Measurements from ENCODE around the gene PI16. TPM values are rescaled to one million over a fixed set of nuclear protein-coding genes. Genes with fewer than 3 reads are reported as not detected.
"Not testable (repeated sequence)": the region's sequence is repeated elsewhere in the genome, so short reads cannot be mapped to it uniquely, and the experiment has no call there.

The PI16 gene
- total and polyA plus RNA-seq, 3 experiments from 2014 or later, result 0.20 to 13.6 (median 0.37) TPM

DNA sequence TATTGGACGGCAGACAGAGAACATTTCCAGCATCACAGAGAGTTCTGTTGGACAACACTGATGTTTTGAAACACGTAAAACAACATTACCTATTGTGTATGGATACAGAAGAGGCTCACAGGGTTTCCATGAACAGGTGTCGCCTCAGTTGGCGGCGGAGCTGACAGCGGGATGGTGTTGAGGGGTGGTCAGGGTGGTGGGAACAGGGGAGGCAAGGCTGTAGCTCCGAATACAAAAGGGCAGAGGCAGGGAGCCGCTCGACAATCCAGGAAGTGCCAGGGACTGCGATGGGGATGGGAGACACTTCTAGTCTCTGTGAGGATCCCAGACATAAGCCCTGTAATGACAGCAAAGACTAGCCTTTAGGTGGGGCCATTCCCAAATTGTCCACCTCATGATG lies 14.5 kb upstream of the PI16 start:
- Mint-ChIP-seq H3K9me3 (peaks cover 0 to 1% (median 0%) of the 10 kb centered on the region in 5 donors), H3K36me3 (no peaks in the 10 kb centered on the region), H3K4me1 (peaks cover 0 to 2% (median 0%) of the 10 kb centered on the region in 3 donors), H3K27ac (no peak overlapping the region), H3K4me3 (no peak overlapping the region), H3K27me3 (peaks cover 8 to 19% of the 10 kb centered on the region in 2 donors)
- POLR2A ChIA-PET, result no interaction called here
- H3K4me3 ChIP-seq (ENCODE audit: low read length), result no peak overlapping the region
- no peaks in the 10 kb centered on the region for H3K36me3 ChIP-seq (ENCODE audit: insufficient read depth, low read length)
- no peak for DNase-seq
- H3K27me3 ChIP-seq (ENCODE audit: insufficient read depth, low read length, poor library complexity, severe bottlenecking), result no peaks in the 10 kb centered on the region
- no peaks in the 10 kb centered on the region for H3K9me3 ChIP-seq (ENCODE audit: low read length)
- no peaks in the 10 kb centered on the region for H3K4me1 ChIP-seq (ENCODE audit: insufficient read depth, low read length)
- CTCF ChIA-PET, result no interaction called here
- H3K27ac ChIP-seq (ENCODE audit: low read depth, low read length), result no peak overlapping the region

DNA sequence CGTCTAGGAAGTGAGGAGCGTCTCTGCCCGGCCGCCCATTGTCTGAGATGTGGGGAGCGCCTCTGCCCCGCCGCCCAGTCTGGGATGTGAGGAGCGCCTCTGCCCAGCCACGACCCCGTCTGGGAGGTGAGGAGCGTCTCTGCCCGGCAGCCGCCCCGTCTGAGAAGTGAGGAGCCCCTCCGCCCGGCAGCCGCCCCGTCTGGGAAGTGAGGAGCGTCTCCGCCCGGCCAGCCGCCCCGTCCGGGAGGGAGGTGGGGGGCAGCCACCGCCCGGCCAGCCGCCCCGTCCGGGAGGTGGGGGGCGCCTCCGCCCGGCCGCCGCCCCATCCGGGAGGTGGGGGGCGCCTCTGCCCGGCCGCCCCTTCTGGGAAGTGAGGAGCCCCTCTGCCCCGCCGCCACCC lies 13.0 kb upstream of the PI16 start:
- H3K9me3 ChIP-seq (ENCODE audit: low read length); H3K36me3 Mint-ChIP-seq; H3K4me1 ChIP-seq (ENCODE audit: insufficient read depth, low read length); H3K4me1 Mint-ChIP-seq; H3K4me3 ChIP-seq (ENCODE audit: low read length); H3K27me3 ChIP-seq (ENCODE audit: insufficient read depth, low read length, poor library complexity, severe bottlenecking); H3K36me3 ChIP-seq (ENCODE audit: insufficient read depth, low read length); POLR2A ChIA-PET; H3K9me3 Mint-ChIP-seq; DNase-seq; H3K27ac Mint-ChIP-seq; H3K27ac ChIP-seq (ENCODE audit: low read depth, low read length); H3K4me3 Mint-ChIP-seq; CTCF ChIA-PET: not testable (repeated sequence)
- peaks cover 8 to 19% of the 10 kb centered on the region in 2 donors for H3K27me3 Mint-ChIP-seq

DNA sequence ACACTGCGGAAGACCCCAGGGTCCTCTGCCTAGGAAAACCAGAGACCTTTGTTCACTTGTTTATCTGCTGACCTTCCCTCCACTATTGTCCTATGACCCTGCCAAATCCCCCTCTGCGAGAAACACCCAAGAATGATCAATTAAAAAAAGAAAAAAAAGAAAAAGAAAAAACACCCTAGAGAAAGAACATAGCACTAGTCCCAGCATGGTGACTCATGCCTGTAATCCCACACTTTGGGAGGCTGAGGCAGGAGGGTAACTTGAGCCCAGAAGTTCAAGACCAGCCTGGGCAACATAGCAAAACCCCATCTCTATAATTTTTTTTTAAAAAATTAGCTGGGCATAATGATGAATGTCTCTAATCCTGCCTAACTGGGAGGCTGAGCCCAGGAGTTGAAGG lies 12.2 kb upstream of the PI16 start:
- not testable (repeated sequence) for H3K27me3 ChIP-seq (ENCODE audit: insufficient read depth, low read length, poor library complexity, severe bottlenecking); H3K9me3 Mint-ChIP-seq
- peaks cover 8 to 19% of the 10 kb centered on the region in 2 donors for H3K27me3 Mint-ChIP-seq

DNA sequence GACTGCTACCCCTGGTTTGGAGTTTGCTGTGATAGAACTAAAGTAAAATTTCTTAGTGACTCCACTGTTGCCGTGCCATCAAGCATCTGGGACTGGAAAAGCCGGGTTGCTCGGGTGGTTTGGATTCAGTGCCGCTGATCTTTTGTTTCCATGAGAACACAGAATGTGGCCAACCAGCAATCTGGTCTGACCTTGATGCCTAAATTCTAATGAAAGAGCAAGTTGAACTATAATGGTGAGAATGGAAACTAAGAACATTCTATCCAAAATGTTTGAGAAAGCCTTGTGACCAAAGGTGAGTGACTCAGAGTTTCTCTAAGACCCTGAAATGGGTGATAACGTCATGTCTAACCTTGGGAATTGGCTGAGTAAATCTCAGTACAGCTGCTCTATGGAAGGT lies 9.9 kb upstream of the PI16 start:
- Histone ChIP-seq H3K4me1 (ENCODE audit: insufficient read depth, low read length) (peaks cover 13% of the 10 kb centered on the region), H3K4me3 (ENCODE audit: low read length) (no peak overlapping the region), H3K36me3 (ENCODE audit: insufficient read depth, low read length) (no peaks in the 10 kb centered on the region), H3K27ac (ENCODE audit: low read depth, low read length) (no peak overlapping the region), H3K9me3 (ENCODE audit: low read length) (no peaks in the 10 kb centered on the region), H3K27me3 (ENCODE audit: insufficient read depth, low read length, poor library complexity, severe bottlenecking) (no peaks in the 10 kb centered on the region)
- ChIA-PET CTCF (no interaction called here), POLR2A (no interaction called here)
- peaks cover 0 to 1% (median 0%) of the 10 kb centered on the region in 5 donors for H3K9me3 Mint-ChIP-seq
- H3K27ac Mint-ChIP-seq, result no peak overlapping the region
- peaks cover 15 to 21% (median 16%) of the 10 kb centered on the region in 3 donors for H3K4me1 Mint-ChIP-seq
- H3K27me3 Mint-ChIP-seq, result peaks cover 8 to 9% of the 10 kb centered on the region in 2 donors
- no peaks in the 10 kb centered on the region for H3K36me3 Mint-ChIP-seq
- no peak for DNase-seq
- no peak overlapping the region for H3K4me3 Mint-ChIP-seq

More for the DNA sequence above, 12.2 kb upstream of the PI16 start:
- CTCF ChIA-PET; H3K27ac Mint-ChIP-seq; H3K36me3 ChIP-seq (ENCODE audit: insufficient read depth, low read length); H3K27ac ChIP-seq (ENCODE audit: low read depth, low read length); H3K4me1 ChIP-seq (ENCODE audit: insufficient read depth, low read length); H3K4me1 Mint-ChIP-seq; H3K4me3 ChIP-seq (ENCODE audit: low read length); H3K36me3 Mint-ChIP-seq; POLR2A ChIA-PET; H3K9me3 ChIP-seq (ENCODE audit: low read length); DNase-seq; H3K4me3 Mint-ChIP-seq: not testable (repeated sequence)

- no peak for DNase-seq
- Histone ChIP-seq H3K27me3 (ENCODE audit: insufficient read depth, low read length, poor library complexity, severe bottlenecking) (no peaks in the 10 kb centered on the region), H3K36me3 (ENCODE audit: insufficient read depth, low read length) (no peaks in the 10 kb centered on the region), H3K4me3 (ENCODE audit: low read length) (no peak overlapping the region), H3K4me1 (ENCODE audit: insufficient read depth, low read length) (peaks cover 13% of the 10 kb centered on the region), H3K27ac (ENCODE audit: low read depth, low read length) (no peak overlapping the region), H3K9me3 (ENCODE audit: low read length) (no peaks in the 10 kb centered on the region)
- Mint-ChIP-seq H3K9me3 (peaks cover 0 to 1% (median 0%) of the 10 kb centered on the region in 5 donors), H3K4me1 (peaks cover 15 to 21% (median 18%) of the 10 kb centered on the region in 3 donors), H3K36me3 (no peaks in the 10 kb centered on the region), H3K27ac (no peak overlapping the region), H3K4me3 (no peak overlapping the region), H3K27me3 (peaks cover 3 to 5% of the 10 kb centered on the region in 2 donors)
- ChIA-PET CTCF (no interaction called here), POLR2A (no interaction called here)
Measured at GRCh38 chr6:36945301-36945700, 9.2 kb upstream of the PI16 start.

GRCh38 chr6:36946526-36946925 lies 8.0 kb upstream of the PI16 start:
- no peaks in the 10 kb centered on the region for H3K27me3 ChIP-seq (ENCODE audit: insufficient read depth, low read length, poor library complexity, severe bottlenecking)
- peaks cover 13% of the 10 kb centered on the region for H3K4me1 ChIP-seq (ENCODE audit: insufficient read depth, low read length)
- H3K4me3 Mint-ChIP-seq, result no peak overlapping the region
- ChIA-PET CTCF (interaction anchor here (1.2 to 1.5 kb wide), 2 partner anchors 10 to 61 kb away, joined by 3 to 6 read pairs; no protein-coding TSS in a partner anchor), POLR2A (no interaction called here)
- DNase-seq, result no peak
- H3K4me3 ChIP-seq (ENCODE audit: low read length), result no peak overlapping the region
- H3K9me3 ChIP-seq (ENCODE audit: low read length), result no peaks in the 10 kb centered on the region
- no peaks in the 10 kb centered on the region for H3K36me3 ChIP-seq (ENCODE audit: insufficient read depth, low read length)
- H3K36me3 Mint-ChIP-seq, result no peaks in the 10 kb centered on the region
- peaks cover 3% of the 10 kb centered on the region in 2 donors for H3K27me3 Mint-ChIP-seq
- H3K27ac Mint-ChIP-seq, result peak overlapping the region in 1 of 8 donors; percentile 64
- no peaks in the 10 kb centered on the region for H3K9me3 Mint-ChIP-seq
- H3K27ac ChIP-seq (ENCODE audit: low read depth, low read length), result no peak overlapping the region
- peaks cover 15 to 21% (median 18%) of the 10 kb centered on the region in 3 donors for H3K4me1 Mint-ChIP-seq

DNA sequence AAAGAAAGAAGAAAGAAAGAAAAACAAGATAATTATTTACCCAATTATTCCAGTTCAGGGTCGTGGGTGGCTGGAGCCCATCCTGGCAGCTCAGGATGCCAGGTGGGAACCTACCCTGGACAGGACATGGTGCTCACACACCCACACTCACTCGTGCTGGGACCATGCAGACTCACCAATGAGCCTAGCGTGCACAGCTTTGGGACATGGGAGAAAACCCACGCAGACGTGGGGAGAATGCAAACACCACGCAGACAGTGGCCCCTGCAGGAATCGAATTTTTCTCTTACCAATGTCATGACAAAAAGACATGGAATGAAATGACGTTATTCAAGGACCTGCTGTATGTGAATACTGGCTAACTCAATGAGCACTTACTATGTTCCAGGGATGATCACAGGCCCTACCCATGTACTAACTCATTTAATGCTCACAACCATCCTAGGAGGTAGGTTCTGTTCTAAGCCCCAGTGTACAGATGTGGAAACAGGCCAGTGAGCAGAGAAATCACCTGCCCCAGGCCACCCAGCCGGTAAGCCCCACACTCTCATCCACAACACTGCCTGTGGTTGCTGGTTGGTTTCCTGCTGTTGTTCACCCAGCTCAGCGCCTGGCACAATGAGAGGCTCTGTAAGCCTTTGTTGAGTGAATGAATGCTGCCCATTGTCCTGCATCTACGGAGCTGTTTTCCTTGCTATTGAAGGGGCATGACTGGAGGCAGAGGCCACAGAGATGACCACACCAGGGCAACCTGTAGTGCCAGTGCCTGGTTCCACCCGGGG lies 6.8 kb upstream of the PI16 start:
- Histone ChIP-seq H3K4me3 (ENCODE audit: low read length) (no peak overlapping the region), H3K4me1 (ENCODE audit: insufficient read depth, low read length) (peaks cover 13% of the 10 kb centered on the region), H3K9me3 (ENCODE audit: low read length) (no peaks in the 10 kb centered on the region), H3K27me3 (ENCODE audit: insufficient read depth, low read length, poor library complexity, severe bottlenecking) (no peaks in the 10 kb centered on the region), H3K27ac (ENCODE audit: low read depth, low read length) (no peak overlapping the region), H3K36me3 (ENCODE audit: insufficient read depth, low read length) (no peaks in the 10 kb centered on the region)
- no peaks in the 10 kb centered on the region for H3K9me3 Mint-ChIP-seq
- POLR2A ChIA-PET, result no interaction called here
- peaks cover 3% of the 10 kb centered on the region in 2 donors for H3K27me3 Mint-ChIP-seq
- H3K36me3 Mint-ChIP-seq, result no peaks in the 10 kb centered on the region
- peak overlapping the region in 5 of 7 donors; percentile 31 to 48 (median 43) for H3K4me3 Mint-ChIP-seq
- peak; percentile 20 to 68 (median 25) for DNase-seq
- CTCF ChIA-PET, result interaction anchor here (1.2 to 1.5 kb wide), 2 partner anchors 8 to 63 kb away, joined by 3 to 6 read pairs; no protein-coding TSS in a partner anchor
- peak overlapping the region in 6 of 8 donors; percentile 3 to 52 (median 18) for H3K27ac Mint-ChIP-seq
- H3K4me1 Mint-ChIP-seq, result peaks cover 15 to 23% (median 21%) of the 10 kb centered on the region in 3 donors

- H3K9me3 ChIP-seq (ENCODE audit: low read length); H3K36me3 ChIP-seq (ENCODE audit: insufficient read depth, low read length); H3K4me3 ChIP-seq (ENCODE audit: low read length); H3K27me3 ChIP-seq (ENCODE audit: insufficient read depth, low read length, poor library complexity, severe bottlenecking); H3K36me3 Mint-ChIP-seq; POLR2A ChIA-PET; H3K27me3 Mint-ChIP-seq; H3K27ac ChIP-seq (ENCODE audit: low read depth, low read length); DNase-seq; CTCF ChIA-PET; H3K9me3 Mint-ChIP-seq: not testable (repeated sequence)
- Mint-ChIP-seq H3K4me3 (peak overlapping the region in 1 of 7 donors; percentile 59), H3K4me1 (peaks cover 22 to 35% (median 29%) of the 10 kb centered on the region in 3 donors), H3K27ac (peak overlapping the region in 1 of 8 donors; percentile 52)
- H3K4me1 ChIP-seq (ENCODE audit: insufficient read depth, low read length), result peaks cover 21% of the 10 kb centered on the region
Measured at GRCh38 chr6:36949076-36949475, 5.5 kb upstream of the PI16 start.

Data from CD8-positive, alpha-beta memory T cell (primary cell).